OCI-LY7 (cell line): ENCODE results near the gene C12orf75. TPM values are rescaled to one million over a fixed set of nuclear protein-coding genes. Genes with fewer than 3 reads are reported as not detected.
"Not testable (repeated sequence)": the region's sequence is repeated elsewhere in the genome, so short reads cannot be mapped to it uniquely, and the experiment has no call there.

Source experiments
- BruUV-seq: library from RNA; stranded (reverse); fragments of 400-500 nt; replicated peaks from 2 replicates; lab custom pipeline; 2021; lab: Mats Ljungman, UMichigan
- CTCF ChIA-PET: fragments of 300-600 bp; sonication (Branson Sonifier 250); formaldehyde crosslinking; loops from one replicate; lab custom pipeline; 2022; ENCODE audit warnings: antibody characterized with exemption; ENCODE audit not compliant: unreplicated experiment; lab: Charles Lee
- POLR2A ChIA-PET: fragments of 300-600 bp; sonication (Branson Sonifier 250); formaldehyde crosslinking; loops from one replicate; lab custom pipeline; 2022; ENCODE audit warnings: antibody characterized with exemption; lab: Charles Lee
- DNase-seq: peaks from one replicate; pipeline ENCODE4 v3.0.0-alpha.2; 2015; ENCODE audit warnings: low spot score
- H2AFZ ChIP-seq: fragments of 200-600 bp; sonication (generic), shearing (Covaris generic); 2 replicates; pipeline ENCODE4 v1.6.1; 2014; ENCODE audit warnings: mild to moderate bottlenecking, antibody characterized with exemption, low read length, moderate library complexity
- H3K27ac ChIP-seq: fragments of 200-600 bp; sonication (generic); 2 replicates; pipeline ENCODE4 v1.5.1; 2014; ENCODE audit warnings: mixed run types, low read depth, mild to moderate bottlenecking, moderate library complexity, low read length, inconsistent platforms; ENCODE audit not compliant: poor library complexity, severe bottlenecking
- H3K36me3 ChIP-seq: fragments of 200-600 bp; sonication (generic); 2 replicates; pipeline ENCODE4 v1.6.1; 2014; ENCODE audit warnings: mild to moderate bottlenecking, antibody characterized with exemption, low read length, moderate library complexity, mixed read lengths; ENCODE audit not compliant: insufficient read depth
- H3K4me1 ChIP-seq: fragments of 200-600 bp; sonication (generic); 2 replicates; pipeline ENCODE4 v1.5.1; 2014; ENCODE audit warnings: mild to moderate bottlenecking, low read length; ENCODE audit not compliant: insufficient read depth, poor library complexity, severe bottlenecking
- H3K4me2 ChIP-seq: fragments of 200-600 bp; sonication (generic); 2 replicates; pipeline ENCODE4 v1.6.1; 2014; ENCODE audit warnings: mild to moderate bottlenecking, low read length
- H3K4me3 ChIP-seq: fragments of 200-600 bp; sonication (generic); 2 replicates; pipeline ENCODE4 v1.5.1; 2014; ENCODE audit warnings: mild to moderate bottlenecking, low read depth, low read length; ENCODE audit not compliant: poor library complexity, severe bottlenecking
- H3K79me2 ChIP-seq: fragments of 200-600 bp; sonication (generic); 2 replicates; pipeline ENCODE4 v1.6.1; 2016; ENCODE audit warnings: low read depth, mild to moderate bottlenecking, low read length, moderate library complexity, mixed read lengths; ENCODE audit not compliant: insufficient read depth
- H3K9me2 ChIP-seq: fragments of 200-600 bp; sonication (generic); 2 replicates; pipeline ENCODE4 v1.6.1; 2016; ENCODE audit warnings: mild to moderate bottlenecking, low read length, mixed read lengths; ENCODE audit not compliant: insufficient read depth
- H3K9me3 ChIP-seq: fragments of 200-600 bp; sonication (generic); 2 replicates; pipeline ENCODE4 v1.6.1; 2014; ENCODE audit warnings: mild to moderate bottlenecking, mixed run types, low read length, mixed read lengths
- H4K20me1 ChIP-seq: fragments of 200-600 bp; sonication (generic); 2 replicates; pipeline ENCODE4 v1.6.1; 2014; ENCODE audit warnings: mild to moderate bottlenecking, antibody characterized with exemption, low read length, moderate library complexity, mixed read lengths; ENCODE audit not compliant: insufficient read depth
- EZH2phosphoT487 ChIP-seq: fragments of 200-600 bp; sonication (generic); IDR thresholded peaks from 2 replicates; pipeline ENCODE4 v1.6.1; 2018; ENCODE audit warnings: low read depth, borderline replicate concordance, mild to moderate bottlenecking, mixed run types, antibody characterized with exemption, low read length, moderate library complexity, mixed read lengths
- intact Hi-C: fragments of 100-400 bp; cut with micrococcal nuclease; formaldehyde crosslinking; loops from one replicate; pipeline ENCODE4 v1.10.0; 2022; ENCODE audit not compliant: unreplicated experiment
- total RNA-seq, 2 experiments: library from RNA; depleted of rRNA in 1 of 2; stranded (reverse); fragments of >200 nt in 1 of 2; shearing (Covaris generic) in 1 of 2; gene quantifications; 2 replicates each; pipeline ENCODE4 v1.2.3, GENCODE V29; 2014 to 2022
- TF ChIP-seq, protein P1 (sequence below): fragments of 200-600 bp; sonication (generic); conservative IDR thresholded peaks from 2 replicates; pipeline ENCODE4 v1.5.1; 2014; ENCODE audit warnings: mild to moderate bottlenecking, antibody characterized with exemption, low read length, moderate library complexity, mixed read lengths

The C12orf75 gene
- total RNA-seq, 2 experiments from 2014 or later, result 147 to 505 TPM

DNA sequence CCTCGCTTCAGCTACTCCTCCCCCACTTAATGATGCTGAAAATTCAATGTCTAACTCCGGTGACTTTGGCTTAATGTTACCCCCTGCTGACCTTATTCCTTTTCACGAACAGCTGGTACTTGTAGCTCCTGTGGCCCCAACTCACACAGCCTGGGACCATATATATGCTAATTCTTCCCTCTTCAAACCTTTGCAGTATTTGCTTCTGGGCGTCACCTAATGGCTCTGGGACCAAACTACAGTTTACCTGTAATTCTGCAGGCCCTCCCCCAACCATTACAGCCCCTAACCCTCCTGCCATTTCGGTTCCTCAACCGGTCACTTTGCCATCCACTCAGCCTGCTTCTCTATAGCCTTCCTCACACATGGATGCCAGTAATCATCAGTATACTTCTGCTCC, 29.6 kb upstream of the C12orf75 start:
- H4K20me1 ChIP-seq, result no peaks in the 10 kb centered on the region
- no peak overlapping the region for H3K4me3 ChIP-seq
- no peak overlapping the region for H3K4me2 ChIP-seq
- TF ChIP-seq EZH2phosphoT487, result no peak
- TF ChIP-seq, protein P1, sequence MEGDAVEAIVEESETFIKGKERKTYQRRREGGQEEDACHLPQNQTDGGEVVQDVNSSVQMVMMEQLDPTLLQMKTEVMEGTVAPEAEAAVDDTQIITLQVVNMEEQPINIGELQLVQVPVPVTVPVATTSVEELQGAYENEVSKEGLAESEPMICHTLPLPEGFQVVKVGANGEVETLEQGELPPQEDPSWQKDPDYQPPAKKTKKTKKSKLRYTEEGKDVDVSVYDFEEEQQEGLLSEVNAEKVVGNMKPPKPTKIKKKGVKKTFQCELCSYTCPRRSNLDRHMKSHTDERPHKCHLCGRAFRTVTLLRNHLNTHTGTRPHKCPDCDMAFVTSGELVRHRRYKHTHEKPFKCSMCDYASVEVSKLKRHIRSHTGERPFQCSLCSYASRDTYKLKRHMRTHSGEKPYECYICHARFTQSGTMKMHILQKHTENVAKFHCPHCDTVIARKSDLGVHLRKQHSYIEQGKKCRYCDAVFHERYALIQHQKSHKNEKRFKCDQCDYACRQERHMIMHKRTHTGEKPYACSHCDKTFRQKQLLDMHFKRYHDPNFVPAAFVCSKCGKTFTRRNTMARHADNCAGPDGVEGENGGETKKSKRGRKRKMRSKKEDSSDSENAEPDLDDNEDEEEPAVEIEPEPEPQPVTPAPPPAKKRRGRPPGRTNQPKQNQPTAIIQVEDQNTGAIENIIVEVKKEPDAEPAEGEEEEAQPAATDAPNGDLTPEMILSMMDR, result no peak
- no TSS peak for BruUV-seq
- H2AFZ ChIP-seq, result no peak overlapping the region
- intact Hi-C loops, result no loop called here
- H3K36me3 ChIP-seq, result no peaks in the 10 kb centered on the region
- DNase-seq, result no peak
- H3K9me3 ChIP-seq, result 0 out of 2 replicates have a peak, but pooled peaks cover 10% of the 10 kb centered on the region
- ChIA-PET CTCF (no interaction called here), POLR2A (interaction anchor here (0.6 to 1.2 kb wide), 2 partner anchors 20 to 53 kb away, joined by 3 read pairs; no protein-coding TSS in a partner anchor)
- H3K9me2 ChIP-seq, result no peaks in the 10 kb centered on the region
- H3K79me2 ChIP-seq, result no peaks in the 10 kb centered on the region
- no peak overlapping the region for H3K27ac ChIP-seq
- no peaks in the 10 kb centered on the region for H3K4me1 ChIP-seq

DNA sequence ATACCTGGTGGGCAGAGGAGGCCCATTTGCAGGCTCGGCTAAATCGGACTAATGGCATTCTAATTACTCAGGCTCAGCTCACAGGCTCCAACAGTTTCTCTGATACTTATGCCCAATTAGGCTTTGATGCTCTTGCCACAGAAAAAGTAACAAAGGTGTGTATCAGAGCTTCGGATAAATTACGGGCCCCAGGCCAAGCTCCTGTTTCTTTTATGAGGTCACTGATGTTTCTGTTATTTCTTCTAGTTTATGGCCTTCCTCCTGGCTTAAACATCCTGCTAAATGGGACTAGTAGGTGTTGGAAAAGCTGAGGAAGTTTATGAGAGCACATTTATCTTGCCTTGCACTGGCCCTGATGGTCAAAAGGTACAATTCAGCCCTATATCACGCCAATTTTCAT, 28.8 kb upstream of the C12orf75 start:
- intact Hi-C loops, result no loop called here
- CTCF ChIA-PET, result no interaction called here

DNA sequence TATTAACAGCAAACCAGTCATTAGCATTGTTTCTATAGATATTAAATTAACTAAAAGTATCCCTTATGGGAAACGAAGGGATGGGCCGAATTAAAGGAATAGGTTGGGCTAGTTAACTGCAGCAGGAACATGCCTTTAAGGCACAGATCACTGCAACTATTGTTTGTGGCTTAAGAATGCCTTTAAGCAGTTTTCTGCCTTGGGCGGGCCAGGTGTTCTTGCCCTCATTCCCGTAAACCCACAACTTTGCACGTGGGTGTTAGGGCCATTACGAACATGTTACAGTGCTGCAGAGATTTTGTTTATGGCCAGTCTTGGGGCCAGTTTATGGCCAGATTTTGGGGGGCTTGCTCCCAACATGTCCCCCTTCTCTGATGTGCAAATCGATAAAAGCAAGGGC, 27.5 kb upstream of the C12orf75 start:
- H3K4me1 ChIP-seq, H3K27ac ChIP-seq, H3K79me2 ChIP-seq, DNase-seq, H3K9me2 ChIP-seq, H3K4me3 ChIP-seq, BruUV-seq, H4K20me1 ChIP-seq, H3K36me3 ChIP-seq, H2AFZ ChIP-seq, CTCF ChIA-PET, H3K9me3 ChIP-seq, intact Hi-C loops, H3K4me2 ChIP-seq: not testable (repeated sequence)
- POLR2A ChIA-PET, result interaction anchor here (0.8 kb wide), 1 partner anchor 33 kb away, joined by 3 read pairs; no protein-coding TSS in a partner anchor

More for the DNA sequence above, 28.8 kb upstream of the C12orf75 start:
- DNase-seq, result no peak
- H3K4me1 ChIP-seq, result no peaks in the 10 kb centered on the region
- no TSS peak for BruUV-seq
- POLR2A ChIA-PET, result interaction anchor here (1.2 kb wide), 1 partner anchor 19 kb away, joined by 3 read pairs; no protein-coding TSS in a partner anchor
- H3K36me3 ChIP-seq, result no peaks in the 10 kb centered on the region
- H3K4me2 ChIP-seq, result no peak overlapping the region
- H2AFZ ChIP-seq, result no peak overlapping the region
- no peak overlapping the region for H3K27ac ChIP-seq
- no peaks in the 10 kb centered on the region for H3K9me2 ChIP-seq
- H3K79me2 ChIP-seq, result no peaks in the 10 kb centered on the region
- no peak for TF ChIP-seq EZH2phosphoT487
- TF ChIP-seq, protein P1, result no peak
- 0 out of 2 replicates have a peak, but pooled peaks cover 10% of the 10 kb centered on the region for H3K9me3 ChIP-seq
- H4K20me1 ChIP-seq, result no peaks in the 10 kb centered on the region
- no peak overlapping the region for H3K4me3 ChIP-seq

DNA sequence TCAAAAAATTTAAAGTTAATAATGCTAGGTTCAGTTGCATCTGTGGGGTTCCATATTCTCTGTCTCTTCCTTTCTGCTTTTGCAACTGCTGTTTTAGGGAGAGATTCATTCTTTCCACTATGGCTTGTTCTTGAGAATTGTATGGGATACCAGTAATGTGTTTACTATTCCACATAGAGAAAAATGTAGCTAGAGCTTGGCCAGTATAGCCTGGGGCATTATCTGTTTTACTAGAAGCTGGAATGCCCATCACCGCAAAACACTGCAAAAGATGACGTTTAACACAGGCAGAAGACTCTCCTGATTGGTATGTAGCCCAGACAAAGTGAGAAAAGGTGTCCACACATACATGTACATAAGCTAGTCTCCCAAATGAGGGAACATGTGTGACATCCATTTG, 25.9 kb upstream of the C12orf75 start:
- H3K4me3 ChIP-seq, H3K4me1 ChIP-seq, H3K79me2 ChIP-seq, H3K9me3 ChIP-seq, POLR2A ChIA-PET, DNase-seq, intact Hi-C loops, H3K36me3 ChIP-seq, H2AFZ ChIP-seq, H3K4me2 ChIP-seq, BruUV-seq, CTCF ChIA-PET, H3K9me2 ChIP-seq, H4K20me1 ChIP-seq, H3K27ac ChIP-seq: not testable (repeated sequence)

DNA sequence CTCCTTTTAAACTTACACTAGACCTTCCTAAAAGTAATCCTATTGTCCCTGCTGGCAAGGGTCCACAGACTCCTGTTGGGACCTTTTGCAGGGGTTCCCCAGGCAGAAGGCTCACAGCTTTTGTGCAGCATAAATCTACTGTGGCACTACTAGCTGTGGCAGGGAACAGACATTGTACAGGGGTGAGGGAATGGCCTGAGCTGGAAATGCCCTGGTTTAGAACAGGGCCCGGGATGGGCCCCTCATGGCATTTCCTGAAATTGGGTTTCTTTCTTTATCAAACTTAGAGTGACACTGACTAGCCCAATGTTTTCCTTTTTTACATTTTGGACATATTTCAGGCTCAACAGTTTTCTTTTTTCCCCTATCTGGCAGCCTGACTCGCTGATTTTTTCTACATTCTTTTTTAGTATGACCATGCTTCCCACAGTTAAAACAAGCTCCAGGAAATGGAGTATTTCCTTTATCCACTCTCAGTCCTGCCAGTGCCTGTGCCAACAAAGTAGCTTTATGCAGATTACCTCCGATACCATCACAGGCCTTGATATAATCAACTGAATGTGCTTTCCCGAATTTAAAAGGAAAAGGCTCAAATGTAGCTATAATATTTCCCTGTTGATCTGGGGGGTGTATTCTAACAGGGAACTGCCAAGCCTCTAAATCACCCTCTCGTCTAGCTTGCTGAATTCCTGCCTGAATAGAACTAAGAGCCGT, 22.7 kb upstream of the C12orf75 start:
- DNase-seq, H3K4me3 ChIP-seq, H3K27ac ChIP-seq, H3K4me2 ChIP-seq, H4K20me1 ChIP-seq, H2AFZ ChIP-seq, POLR2A ChIA-PET, H3K9me3 ChIP-seq, H3K36me3 ChIP-seq, H3K79me2 ChIP-seq, BruUV-seq, H3K4me1 ChIP-seq, CTCF ChIA-PET, intact Hi-C loops, H3K9me2 ChIP-seq: not testable (repeated sequence)
